ENCODE results near the gene TRIM4. TPM values are rescaled to one million over a fixed set of nuclear protein-coding genes. Genes with fewer than 3 reads are reported as not detected.
A peak's percentile ranks its signal among the peaks of the same experiment; 100 is the strongest.
"Not testable (repeated sequence)": the region's sequence is repeated elsewhere in the genome, so short reads cannot be mapped to it uniquely, and the experiment has no call there.

Gene TRIM4, protein sequence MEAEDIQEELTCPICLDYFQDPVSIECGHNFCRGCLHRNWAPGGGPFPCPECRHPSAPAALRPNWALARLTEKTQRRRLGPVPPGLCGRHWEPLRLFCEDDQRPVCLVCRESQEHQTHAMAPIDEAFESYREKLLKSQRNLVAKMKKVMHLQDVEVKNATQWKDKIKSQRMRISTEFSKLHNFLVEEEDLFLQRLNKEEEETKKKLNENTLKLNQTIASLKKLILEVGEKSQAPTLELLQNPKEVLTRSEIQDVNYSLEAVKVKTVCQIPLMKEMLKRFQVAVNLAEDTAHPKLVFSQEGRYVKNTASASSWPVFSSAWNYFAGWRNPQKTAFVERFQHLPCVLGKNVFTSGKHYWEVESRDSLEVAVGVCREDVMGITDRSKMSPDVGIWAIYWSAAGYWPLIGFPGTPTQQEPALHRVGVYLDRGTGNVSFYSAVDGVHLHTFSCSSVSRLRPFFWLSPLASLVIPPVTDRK
- 10 to 100 TPM; 53.8 to 68.1 (median 58.1) TPM for total RNA-seq

GRCh38 chr7:99918959-99919813 is at the start of gene TRIM4:
TRIM4 (minus strand) TSS chr7:99919530; CDS start chr7:99919401, 129 bp downstream.
- Histone ChIP-seq H3K4me1 (peaks cover 0 to 60% (median 29%) of the 10 kb centered on the region in 4 donors), H3K27me3 (no peaks in the 10 kb centered on the region), H3K4me3 (peak within 1 kb of the TSS; percentile 70 to 85 (median 82)), H3K9me3 (no peaks in the 10 kb centered on the region), H3K27ac (peak within 1 kb of the TSS; percentile 51 to 96 (median 93)), H3K36me3 (peaks cover 0 to 29% (median 0%) of the 10 kb centered on the region in 3 donors)
- 0 to 1% methylated on average over 15 to 54 of the region's 81 CpGs for WGBS, 2 donors
- DNase-seq (ENCODE audit: low spot score in 2 of 2) = peak; percentile 82 to 83
- TF ChIP-seq POLR2A (IDR thresholded peaks at IDR 0.05) = peak; percentile 55 to 81
- peak in 4 of 5 experiments; percentile 12 to 53 (median 32) for TF ChIP-seq CTCF (IDR thresholded peaks at IDR 0.05)
- TF ChIP-seq EP300 (IDR thresholded peaks at IDR 0.05) = peak; percentile 91 to 93

DNA sequence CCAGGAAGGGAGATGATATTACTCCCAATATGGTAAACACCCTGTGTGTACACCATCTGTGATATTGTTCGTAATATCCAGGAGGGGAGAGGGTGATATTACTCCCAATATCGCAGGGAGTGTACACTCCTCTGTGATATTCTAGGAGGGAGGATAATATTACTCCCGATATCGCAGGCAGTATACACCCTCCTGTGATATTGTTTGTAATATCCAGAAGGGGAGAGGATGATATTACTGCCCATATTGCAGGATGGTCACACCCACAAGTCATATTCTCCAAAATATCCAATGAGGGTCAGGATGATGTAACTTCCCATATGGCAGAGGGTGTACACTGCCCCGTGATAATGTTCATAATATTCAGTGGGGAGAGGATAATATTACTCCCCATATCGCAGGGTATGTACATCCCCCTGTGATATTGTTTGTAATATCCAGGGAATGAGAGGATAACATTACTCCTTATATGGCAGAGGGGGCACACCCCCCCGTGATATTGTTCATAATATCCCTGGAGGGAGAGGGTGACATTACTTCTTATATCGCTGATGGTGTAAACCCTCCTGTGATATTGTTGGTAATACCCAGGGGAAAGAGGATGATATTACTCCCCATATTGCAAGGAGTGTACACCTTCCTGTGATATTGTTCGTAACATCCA is 39.4 kb upstream of the TRIM4 start:
- Histone ChIP-seq H3K27me3 (peaks cover 0 to 27% of the 10 kb centered on the region in 2 donors), H3K36me3 (no peaks in the 10 kb centered on the region), H3K4me3 (no peak overlapping the region), H3K9me3 (no peaks in the 10 kb centered on the region), H3K4me1 (no peaks in the 10 kb centered on the region), H3K27ac (no peak overlapping the region)
- 70 to 74% methylated on average over 9 of the region's 9 CpGs for WGBS, 2 donors
- no peak for DNase-seq (ENCODE audit: low spot score in 2 of 2)
- no peak for TF ChIP-seq POLR2A (IDR thresholded peaks at IDR 0.05)
- no peak for TF ChIP-seq EP300 (IDR thresholded peaks at IDR 0.05)
- TF ChIP-seq CTCF (IDR thresholded peaks at IDR 0.05) = no peak

DNA sequence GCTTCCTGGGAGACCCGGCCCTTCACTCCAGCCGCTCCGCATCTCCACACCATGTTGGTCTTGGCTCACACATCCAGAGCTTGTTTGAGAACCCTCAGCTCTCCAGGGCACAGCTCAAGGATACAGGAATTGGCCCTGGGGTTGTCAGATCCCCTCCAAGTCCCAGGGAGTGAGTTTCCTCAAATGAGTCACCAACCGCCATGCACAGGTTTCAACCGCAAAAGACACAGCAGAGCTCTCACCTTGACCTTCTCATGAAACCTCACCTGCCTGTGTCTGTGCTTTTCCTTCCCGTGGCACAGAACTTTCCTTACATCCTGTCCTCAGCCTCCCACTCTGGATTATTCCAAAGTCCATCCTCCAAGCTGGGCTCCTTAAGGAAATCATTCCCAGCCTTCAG is 35.9 kb upstream of the TRIM4 start:
- WGBS, 2 donors = 88 to 95% methylated on average over 6 of the region's 6 CpGs
- peaks cover 0 to 13% (median 0%) of the 10 kb centered on the region in 4 donors for H3K9me3 ChIP-seq
- H3K27ac ChIP-seq = no peak overlapping the region
- no peak overlapping the region for H3K4me3 ChIP-seq
- TF ChIP-seq CTCF (IDR thresholded peaks at IDR 0.05) (no peak), POLR2A (IDR thresholded peaks at IDR 0.05) (no peak), EP300 (IDR thresholded peaks at IDR 0.05) (no peak)
- H3K27me3 ChIP-seq = peaks cover 0 to 12% of the 10 kb centered on the region in 2 donors
- no peaks in the 10 kb centered on the region for H3K36me3 ChIP-seq
- DNase-seq (ENCODE audit: low spot score in 2 of 2) = no peak
- no peaks in the 10 kb centered on the region for H3K4me1 ChIP-seq

GRCh38 chr7:99954643-99955042 is 35.3 kb upstream of the TRIM4 start:
- peaks cover 0 to 15% (median 0%) of the 10 kb centered on the region in 4 donors for H3K9me3 ChIP-seq
- DNase-seq (ENCODE audit: low spot score in 2 of 2); H3K4me1 ChIP-seq; H3K27me3 ChIP-seq; H3K27ac ChIP-seq; H3K4me3 ChIP-seq; H3K36me3 ChIP-seq: not testable (repeated sequence)
- 93 to 97% methylated on average over 7 of the region's 7 CpGs for WGBS, 2 donors

- 78 to 80% methylated on average over 3 of the region's 3 CpGs for WGBS, 2 donors
Observed at GRCh38 chr7:99953649-99954048, 34.3 kb upstream of the TRIM4 start.

GRCh38 chr7:99952649-99953048 is 33.3 kb upstream of the TRIM4 start:
- H3K36me3 ChIP-seq; DNase-seq (ENCODE audit: low spot score in 2 of 2); H3K27me3 ChIP-seq; H3K4me3 ChIP-seq; H3K4me1 ChIP-seq; H3K27ac ChIP-seq: not testable (repeated sequence)
- WGBS, 2 donors = 67 to 70% methylated on average over 4 of the region's 4 CpGs
- peaks cover 0 to 15% (median 0%) of the 10 kb centered on the region in 4 donors for H3K9me3 ChIP-seq

More at GRCh38 chr7:99953649-99954048, 34.3 kb upstream of the TRIM4 start:
- TF ChIP-seq EP300 (IDR thresholded peaks at IDR 0.05) = peak in 1 of 2 donors; percentile 66
- TF ChIP-seq POLR2A (IDR thresholded peaks at IDR 0.05) = no peak
- no peak for TF ChIP-seq CTCF (IDR thresholded peaks at IDR 0.05)
- H3K27me3 ChIP-seq = peaks cover 0 to 1% of the 10 kb centered on the region in 2 donors
- no peaks in the 10 kb centered on the region for H3K36me3 ChIP-seq
- H3K4me1 ChIP-seq = no peaks in the 10 kb centered on the region
- H3K27ac ChIP-seq = no peak overlapping the region
- H3K4me3 ChIP-seq = no peak overlapping the region
- H3K9me3 ChIP-seq = peaks cover 0 to 15% (median 0%) of the 10 kb centered on the region in 4 donors
- DNase-seq (ENCODE audit: low spot score in 2 of 2) = peak; percentile 20 to 67

DNA sequence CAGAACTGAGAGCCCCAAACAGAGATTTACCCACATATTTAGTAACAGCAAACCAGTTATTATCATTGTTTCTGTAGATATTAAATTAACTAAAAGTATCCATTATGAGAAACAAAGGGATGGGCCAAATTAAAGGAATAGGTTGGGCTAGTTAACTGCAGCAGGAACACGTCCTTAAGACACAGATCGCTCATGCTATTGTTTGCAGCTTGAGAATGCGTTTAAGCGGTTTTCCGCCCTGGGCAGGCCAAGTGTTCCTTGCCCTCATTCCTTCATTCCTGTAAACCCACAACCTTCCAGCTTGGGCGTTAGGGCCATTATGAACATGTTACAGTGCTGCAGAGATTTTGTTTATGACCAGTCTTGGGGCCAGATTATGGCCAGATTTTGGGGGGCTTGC is 31.5 kb upstream of the TRIM4 start:
- H3K36me3 ChIP-seq; H3K27me3 ChIP-seq; H3K4me3 ChIP-seq; DNase-seq (ENCODE audit: low spot score in 2 of 2); H3K27ac ChIP-seq; H3K4me1 ChIP-seq: not testable (repeated sequence)
- H3K9me3 ChIP-seq = peaks cover 0 to 15% (median 0%) of the 10 kb centered on the region in 4 donors
- WGBS, 2 donors = 93 to 94% methylated on average over 6 of the region's 6 CpGs
